Effector memory CD4-positive, alpha-beta T cell (primary cell): ENCODE measurements around the gene CHGA.

ENCODE experiments used
- DNase-seq, 3 donors: peaks; one replicate each; pipeline ENCODE4 v3.0.0-alpha.2; 2020
- H3K27ac ChIP-seq: 2 replicates; pipeline ENCODE4 v1.7.0; 2013; ENCODE audit warnings: mild to moderate bottlenecking, low read length, moderate library complexity; ENCODE audit not compliant: insufficient read depth, poor library complexity, severe bottlenecking
- H3K27me3 ChIP-seq: replicated peaks from 2 replicates; pipeline ENCODE4 v1.7.0; 2013; ENCODE audit warnings: mild to moderate bottlenecking, low read length; ENCODE audit not compliant: insufficient read depth, control insufficient read depth, poor library complexity, severe bottlenecking
- H3K36me3 ChIP-seq: 2 replicates; pipeline ENCODE4 v1.7.0; 2013; ENCODE audit warnings: mild to moderate bottlenecking, low read length, moderate library complexity; ENCODE audit not compliant: control insufficient read depth, insufficient read depth
- H3K4me1 ChIP-seq: 2 replicates; pipeline ENCODE4 v1.7.0; 2013; ENCODE audit warnings: low read length, mild to moderate bottlenecking; ENCODE audit not compliant: control insufficient read depth, insufficient read depth, poor library complexity, severe bottlenecking
- H3K4me3 ChIP-seq: 2 replicates; pipeline ENCODE4 v1.7.0; 2013; ENCODE audit warnings: low read length, low read depth, mild to moderate bottlenecking; ENCODE audit not compliant: insufficient read depth, poor library complexity, severe bottlenecking
- H3K9me3 ChIP-seq: 2 replicates; pipeline ENCODE4 v1.7.0; 2013; ENCODE audit warnings: mild to moderate bottlenecking, low read length, moderate library complexity; ENCODE audit not compliant: control insufficient read depth

Gene CHGA

DNA sequence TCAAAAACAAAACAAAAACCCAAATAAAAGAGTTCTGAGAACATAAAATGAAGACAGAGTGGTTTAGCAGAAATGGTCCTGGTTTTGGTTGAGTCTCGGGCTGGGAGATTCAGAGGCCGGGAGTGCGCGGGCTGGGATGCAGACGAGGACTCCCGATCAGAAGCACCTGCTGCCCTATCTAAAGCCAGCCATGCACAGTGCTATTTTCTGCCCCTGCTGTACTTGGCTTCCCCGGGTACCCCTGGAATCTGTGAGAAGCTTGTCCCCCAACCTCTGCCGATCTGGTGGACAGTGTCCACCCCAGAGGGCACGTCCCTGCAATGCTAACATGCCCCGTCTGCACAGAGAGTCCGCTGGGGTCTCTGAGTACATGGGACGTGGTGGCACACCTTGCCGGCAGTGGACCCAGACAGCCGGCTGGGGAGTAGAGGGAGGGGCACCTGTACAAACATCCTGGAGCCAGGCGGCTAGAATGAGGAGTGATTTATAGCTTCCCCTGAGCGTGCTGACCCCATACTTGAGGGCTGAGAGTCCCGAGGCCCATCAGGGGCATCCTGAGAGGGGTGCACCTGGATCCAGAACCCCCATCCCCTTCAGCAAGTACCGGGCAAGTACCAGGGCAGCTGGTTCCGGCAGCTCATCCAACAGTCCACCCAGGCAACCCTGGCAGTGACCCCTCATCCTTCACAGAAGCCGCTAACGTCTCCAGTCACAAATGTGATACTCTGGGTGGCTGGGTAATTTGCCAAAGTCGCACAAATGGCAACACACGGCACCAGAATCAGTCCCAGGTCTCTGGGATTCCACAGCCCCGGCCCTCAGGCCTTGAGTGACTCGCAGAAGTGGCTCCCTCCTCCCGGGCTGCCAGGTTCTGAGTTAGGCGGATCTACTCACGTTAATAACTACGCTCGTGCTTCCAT is 37.1 kb downstream of the CHGA start:
- no peaks in the 10 kb centered on the region for H3K27me3 ChIP-seq
- no peak overlapping the region for H3K4me3 ChIP-seq
- no peaks in the 10 kb centered on the region for H3K9me3 ChIP-seq
- H3K36me3 ChIP-seq: peaks cover 17% of the 10 kb centered on the region
- no peak for DNase-seq
- no peak overlapping the region for H3K27ac ChIP-seq
- no peaks in the 10 kb centered on the region for H3K4me1 ChIP-seq

DNA sequence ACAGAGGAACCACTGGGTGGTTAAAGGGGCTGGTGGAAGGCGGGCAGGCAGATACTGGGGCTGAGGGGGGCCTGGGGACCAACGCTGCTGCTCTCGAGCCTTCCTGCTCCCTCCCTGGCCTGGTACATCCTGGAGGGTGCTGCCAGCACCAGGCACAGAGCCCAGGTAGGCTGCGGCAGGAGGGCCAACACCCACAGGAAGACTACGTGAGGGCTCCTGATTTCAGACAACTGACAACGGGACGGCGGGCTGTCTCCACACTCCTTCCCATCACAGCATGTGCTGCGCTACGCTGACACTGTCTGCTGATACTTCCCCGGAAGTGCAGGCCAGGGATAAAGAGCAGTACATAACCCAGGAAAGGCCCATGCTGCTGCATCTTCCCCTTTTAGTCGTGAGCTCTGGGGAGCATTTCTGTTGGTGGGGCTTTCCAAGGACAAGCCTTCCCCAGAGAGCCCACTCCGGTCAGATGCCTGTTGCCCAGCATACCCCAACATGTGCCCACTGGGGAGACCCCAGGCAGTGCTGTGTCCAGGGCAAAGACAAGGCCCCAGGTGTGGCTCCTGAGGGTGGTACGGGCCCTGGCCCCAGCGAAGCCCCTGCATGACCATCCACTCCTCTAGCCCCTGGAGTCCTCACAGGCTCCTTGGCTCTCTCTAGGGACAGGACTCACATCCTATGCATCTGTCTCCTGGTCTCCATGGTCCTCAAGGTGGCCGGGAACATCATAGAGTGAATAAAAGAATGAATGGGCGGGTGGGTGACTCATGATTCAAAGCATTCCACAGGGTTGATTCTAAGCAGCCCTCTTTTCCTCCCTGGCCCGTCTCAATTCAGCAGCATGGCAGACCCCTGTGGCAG is 38.0 kb downstream of the CHGA start:
- DNase-seq: no peak
- Histone ChIP-seq H3K27ac (no peak overlapping the region), H3K36me3 (peaks cover 17% of the 10 kb centered on the region), H3K4me1 (no peaks in the 10 kb centered on the region), H3K9me3 (no peaks in the 10 kb centered on the region), H3K27me3 (no peaks in the 10 kb centered on the region), H3K4me3 (no peak overlapping the region)

DNA sequence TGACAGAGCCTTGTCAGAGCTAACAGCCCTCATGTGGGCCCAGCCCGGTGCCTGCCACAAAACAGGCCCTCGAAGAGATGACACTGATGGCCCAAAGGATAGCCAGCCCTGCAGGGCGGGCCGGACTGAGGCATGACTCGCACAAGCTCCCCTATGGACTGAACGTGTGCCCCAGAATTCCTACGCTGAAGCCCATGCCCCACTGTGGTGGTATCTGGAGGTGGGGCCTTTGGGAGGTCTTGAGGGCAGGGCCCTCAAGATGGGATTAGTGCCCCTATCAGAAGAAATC is 38.6 kb downstream of the CHGA start:
- DNase-seq: no peak
- Histone ChIP-seq H3K36me3 (peaks cover 17% of the 10 kb centered on the region), H3K27ac (no peak overlapping the region), H3K4me1 (no peaks in the 10 kb centered on the region), H3K4me3 (no peak overlapping the region), H3K27me3 (no peaks in the 10 kb centered on the region), H3K9me3 (no peaks in the 10 kb centered on the region)

DNA sequence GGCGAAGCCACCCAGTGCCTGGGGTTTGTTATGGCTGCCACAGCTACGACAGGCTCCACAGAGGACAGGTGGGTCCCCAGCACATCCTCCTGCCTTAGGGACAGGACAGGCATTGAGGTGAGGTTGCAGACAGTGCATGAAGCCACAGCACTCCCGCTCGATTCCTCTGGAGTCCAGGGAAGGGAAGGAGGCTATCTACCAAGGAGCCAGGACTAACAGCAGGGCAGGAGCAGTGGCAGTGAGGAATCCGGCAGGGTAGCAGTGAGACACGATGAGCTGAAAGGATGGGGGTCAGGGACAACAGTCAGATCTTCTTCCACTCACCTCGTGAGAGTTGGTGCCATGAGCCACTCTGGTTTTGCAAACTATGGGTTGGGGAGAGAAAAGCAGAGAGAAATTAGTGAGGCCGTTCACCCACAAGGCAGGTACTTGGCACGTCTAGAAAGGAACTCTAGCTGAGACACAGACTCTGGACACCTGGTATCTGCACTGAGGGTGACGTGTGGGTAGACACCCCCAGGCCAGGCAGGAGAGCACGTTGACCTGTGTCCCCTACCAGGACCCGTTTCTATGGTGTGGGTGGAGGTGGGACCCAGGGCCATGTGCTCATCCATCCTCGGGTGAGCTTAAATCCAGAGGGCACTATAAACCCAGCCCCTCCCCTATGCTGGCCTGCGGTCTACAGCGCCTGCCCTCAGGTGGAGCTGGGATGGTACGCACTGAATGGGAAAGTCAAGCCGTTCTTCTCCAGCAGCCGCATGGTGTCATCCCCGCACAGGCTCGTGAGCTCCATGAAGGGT is 39.3 kb downstream of the CHGA start:
- DNase-seq: no peak
- H3K36me3 ChIP-seq: peaks cover 17% of the 10 kb centered on the region
- no peaks in the 10 kb centered on the region for H3K9me3 ChIP-seq
- no peak overlapping the region for H3K27ac ChIP-seq
- no peaks in the 10 kb centered on the region for H3K27me3 ChIP-seq
- no peak overlapping the region for H3K4me3 ChIP-seq
- H3K4me1 ChIP-seq: no peaks in the 10 kb centered on the region

DNA sequence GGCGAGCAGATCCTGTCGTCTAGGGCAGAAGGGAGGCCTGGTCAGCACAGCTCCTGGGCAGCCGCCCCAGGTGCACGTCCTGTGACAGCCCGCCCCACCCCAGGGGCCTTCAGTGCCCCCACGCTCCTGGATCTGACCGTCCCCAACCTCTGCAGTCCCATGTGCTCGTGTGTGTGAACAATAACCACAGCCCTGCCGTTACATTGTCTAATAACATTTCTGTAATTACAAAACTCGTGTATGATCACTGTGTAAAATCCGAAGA is 39.8 kb downstream of the CHGA start:
- no peaks in the 10 kb centered on the region for H3K4me1 ChIP-seq
- DNase-seq: no peak
- H3K27ac ChIP-seq: no peak overlapping the region
- H3K4me3 ChIP-seq: no peak overlapping the region
- no peaks in the 10 kb centered on the region for H3K9me3 ChIP-seq
- H3K27me3 ChIP-seq: no peaks in the 10 kb centered on the region
- peaks cover 16% of the 10 kb centered on the region for H3K36me3 ChIP-seq

DNA sequence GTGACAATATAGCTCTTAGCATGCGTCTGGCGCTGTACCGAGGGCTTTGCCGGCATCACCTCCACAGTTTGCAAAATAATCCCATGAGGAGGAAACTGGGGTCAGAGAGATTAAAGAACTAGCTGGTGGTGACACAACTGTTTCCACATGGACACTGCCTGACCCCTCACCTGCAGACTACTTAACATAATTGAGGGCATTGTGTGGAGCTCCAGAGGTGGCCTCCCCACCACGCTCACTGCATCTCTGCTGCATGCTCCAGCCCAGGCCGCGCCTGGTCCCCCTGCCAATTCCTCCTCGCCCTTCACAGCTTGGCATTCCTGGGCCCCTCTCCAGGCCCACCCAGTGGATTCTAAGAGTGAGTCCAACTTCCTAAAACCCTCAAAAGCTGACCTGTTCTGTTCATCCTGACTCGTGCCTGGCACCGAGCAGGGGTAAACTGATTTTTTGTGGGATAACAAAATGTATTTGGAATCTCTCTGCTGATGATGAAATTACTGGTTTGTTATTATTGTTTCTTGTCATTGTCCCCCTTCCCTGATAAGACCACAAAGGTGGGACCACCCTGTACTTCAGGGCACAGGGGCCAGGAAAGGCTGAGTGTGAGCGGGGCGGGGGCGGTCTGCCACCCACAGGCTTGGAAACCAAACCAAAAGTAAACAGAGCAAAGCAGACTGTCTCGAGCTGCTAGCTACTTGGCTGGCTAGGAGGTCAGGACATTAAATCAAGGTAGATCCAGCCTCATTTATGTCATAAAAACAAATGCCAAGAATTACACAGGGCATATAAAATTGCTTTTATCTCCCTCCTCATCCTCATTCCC is 40.6 kb downstream of the CHGA start:
- H3K27ac ChIP-seq: no peak overlapping the region
- peaks cover 9% of the 10 kb centered on the region for H3K36me3 ChIP-seq
- H3K4me1 ChIP-seq: no peaks in the 10 kb centered on the region
- H3K27me3 ChIP-seq: no peaks in the 10 kb centered on the region
- no peak overlapping the region for H3K4me3 ChIP-seq
- no peak for DNase-seq
- H3K9me3 ChIP-seq: no peaks in the 10 kb centered on the region

DNA sequence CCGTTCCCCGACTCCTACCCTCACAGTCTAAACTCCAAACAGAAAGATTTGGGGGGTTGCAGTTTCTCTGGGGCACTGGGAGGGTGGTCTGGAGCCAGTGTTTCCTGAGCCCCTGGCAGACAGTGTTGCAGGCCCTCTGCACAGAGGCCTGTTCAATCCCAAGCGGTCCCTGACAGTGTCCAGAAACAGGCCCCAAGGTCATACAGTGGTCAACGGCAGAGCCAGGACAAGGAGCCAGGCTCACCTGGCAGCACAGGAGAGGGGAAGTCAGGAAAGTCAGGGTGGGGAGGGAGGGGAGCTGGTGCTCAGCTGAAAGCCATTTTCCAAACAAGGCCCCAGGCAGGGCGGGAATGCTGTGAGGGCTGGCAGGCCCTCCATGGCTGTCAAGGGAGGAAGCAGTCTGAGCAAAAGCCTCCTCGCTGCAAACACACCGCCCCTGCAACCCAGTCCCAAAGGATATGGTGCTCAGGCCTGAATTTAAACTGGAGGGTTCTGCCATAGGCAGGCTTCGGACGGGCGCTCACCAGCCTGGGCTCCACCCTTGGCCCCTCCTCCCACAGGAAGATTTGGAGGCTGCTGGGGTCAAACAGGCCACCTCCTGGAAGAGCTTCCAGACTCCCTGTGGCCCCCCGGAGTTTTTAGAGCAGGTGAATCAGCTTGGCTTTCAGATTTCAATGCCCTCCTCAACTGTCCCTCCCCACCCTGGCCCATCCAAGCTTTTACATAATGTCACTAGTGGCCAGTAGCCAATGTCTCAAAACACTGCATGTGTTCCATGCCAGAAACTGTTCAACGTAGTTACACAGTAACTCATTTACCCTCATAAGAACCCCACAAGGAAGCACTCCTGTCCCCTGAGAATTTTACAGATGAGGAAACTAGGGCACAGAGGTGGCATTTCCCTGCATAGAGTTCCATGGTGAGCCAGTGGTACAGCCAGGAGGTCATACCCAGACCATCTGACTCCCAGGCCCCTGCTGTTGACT is 41.5 kb downstream of the CHGA start:
- Histone ChIP-seq H3K36me3 (peaks cover 7% of the 10 kb centered on the region), H3K27ac (no peak overlapping the region), H3K27me3 (no peaks in the 10 kb centered on the region), H3K4me3 (no peak overlapping the region), H3K4me1 (no peaks in the 10 kb centered on the region), H3K9me3 (no peaks in the 10 kb centered on the region)
- no peak for DNase-seq

DNA sequence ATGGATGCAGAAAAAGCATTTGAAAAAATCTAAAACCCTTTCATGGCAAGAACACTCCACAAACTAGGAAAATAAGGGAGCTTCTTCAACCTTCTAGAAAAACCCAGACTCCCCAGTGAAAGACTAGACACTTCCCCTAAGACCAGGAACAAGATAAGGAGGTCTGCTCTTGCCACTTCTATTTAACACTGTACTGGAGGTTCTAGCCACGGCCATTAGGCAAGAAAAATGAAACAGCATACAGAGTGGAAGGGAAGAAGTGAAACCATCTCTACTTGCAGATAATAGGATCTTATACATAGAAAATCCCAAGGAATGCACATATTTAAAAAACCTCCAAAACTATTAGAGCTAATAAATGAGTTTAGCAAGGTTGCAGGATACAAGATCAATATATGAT is 42.3 kb downstream of the CHGA start:
- DNase-seq: no peak
- H3K4me1 ChIP-seq: no peaks in the 10 kb centered on the region
- no peaks in the 10 kb centered on the region for H3K9me3 ChIP-seq
- peaks cover 7% of the 10 kb centered on the region for H3K36me3 ChIP-seq
- no peaks in the 10 kb centered on the region for H3K27me3 ChIP-seq
- H3K4me3 ChIP-seq: no peak overlapping the region
- H3K27ac ChIP-seq: no peak overlapping the region
